ENCODE results near the gene MYADML2.

The MYADML2 gene

GRCh38 chr17:81904600-81905423 is 42.2 kb downstream of the MYADML2 start:
- H3K4me1 ChIP-seq (ENCODE audit: control insufficient read depth, insufficient read depth, low read length) = peaks cover 12% of the 10 kb centered on the region
- peaks cover 0 to 8% of the 10 kb centered on the region in 2 donors for H3K36me3 ChIP-seq (ENCODE audit: control insufficient read depth in 2 of 2, insufficient read depth in 2 of 2, low read length in 2 of 2)
- H3K27me3 ChIP-seq (ENCODE audit: control insufficient read depth in 1 of 2, insufficient read depth in 2 of 2, low read length in 2 of 2) = peaks cover 5 to 19% of the 10 kb centered on the region in 2 donors
- no peak overlapping the region for H3K27ac ChIP-seq (ENCODE audit: low read length)
- no peaks in the 10 kb centered on the region for H3K9me3 ChIP-seq (ENCODE audit: control insufficient read depth in 2 of 2, low read length in 2 of 2)
- no peak overlapping the region for H3K9ac ChIP-seq (ENCODE audit: low read length in 2 of 2)
- H3K4me3 ChIP-seq (ENCODE audit: low read length in 2 of 2) = no peak overlapping the region

- Histone ChIP-seq H3K9me3 (ENCODE audit: control insufficient read depth in 2 of 2, low read length in 2 of 2) (no peaks in the 10 kb centered on the region), H3K36me3 (ENCODE audit: control insufficient read depth in 2 of 2, insufficient read depth in 2 of 2, low read length in 2 of 2) (peaks cover 3 to 11% of the 10 kb centered on the region in 2 donors), H3K27me3 (ENCODE audit: control insufficient read depth in 1 of 2, insufficient read depth in 2 of 2, low read length in 2 of 2) (peaks cover 5 to 19% of the 10 kb centered on the region in 2 donors), H3K4me3 (ENCODE audit: low read length in 2 of 2) (no peak overlapping the region), H3K9ac (ENCODE audit: low read length in 2 of 2) (no peak overlapping the region), H3K27ac (ENCODE audit: low read length) (no peak overlapping the region), H3K4me1 (ENCODE audit: control insufficient read depth, insufficient read depth, low read length) (peaks cover 12% of the 10 kb centered on the region)
Measured at GRCh38 chr17:81903896-81904599, 43.0 kb downstream of the MYADML2 start.

GRCh38 chr17:81903415-81903831 is 43.6 kb downstream of the MYADML2 start:
- no peak overlapping the region for H3K9ac ChIP-seq (ENCODE audit: low read length in 2 of 2)
- peaks cover 4 to 13% of the 10 kb centered on the region in 2 donors for H3K36me3 ChIP-seq (ENCODE audit: control insufficient read depth in 2 of 2, insufficient read depth in 2 of 2, low read length in 2 of 2)

GRCh38 chr17:81902653-81903414 is 44.2 kb downstream of the MYADML2 start:
- H3K9ac ChIP-seq (ENCODE audit: low read length in 2 of 2) = no peak overlapping the region
- H3K4me3 ChIP-seq (ENCODE audit: low read length in 2 of 2) = peak overlapping the region in 1 of 2 donors; percentile 55
- peaks cover 7 to 19% of the 10 kb centered on the region in 2 donors for H3K36me3 ChIP-seq (ENCODE audit: control insufficient read depth in 2 of 2, insufficient read depth in 2 of 2, low read length in 2 of 2)
- H3K9me3 ChIP-seq (ENCODE audit: control insufficient read depth in 2 of 2, low read length in 2 of 2) = no peaks in the 10 kb centered on the region
- peaks cover 5 to 19% of the 10 kb centered on the region in 2 donors for H3K27me3 ChIP-seq (ENCODE audit: control insufficient read depth in 1 of 2, insufficient read depth in 2 of 2, low read length in 2 of 2)
- no peak overlapping the region for H3K27ac ChIP-seq (ENCODE audit: low read length)
- peaks cover 12% of the 10 kb centered on the region for H3K4me1 ChIP-seq (ENCODE audit: control insufficient read depth, insufficient read depth, low read length)

More at GRCh38 chr17:81903415-81903831, 43.6 kb downstream of the MYADML2 start:
- no peak overlapping the region for H3K4me3 ChIP-seq (ENCODE audit: low read length in 2 of 2)
- peaks cover 5 to 19% of the 10 kb centered on the region in 2 donors for H3K27me3 ChIP-seq (ENCODE audit: control insufficient read depth in 1 of 2, insufficient read depth in 2 of 2, low read length in 2 of 2)
- H3K4me1 ChIP-seq (ENCODE audit: control insufficient read depth, insufficient read depth, low read length) = peaks cover 12% of the 10 kb centered on the region
- no peaks in the 10 kb centered on the region for H3K9me3 ChIP-seq (ENCODE audit: control insufficient read depth in 2 of 2, low read length in 2 of 2)
- H3K27ac ChIP-seq (ENCODE audit: low read length) = no peak overlapping the region

- no peak within 1 kb of the TSS for H3K9ac ChIP-seq (ENCODE audit: low read length in 2 of 2)
- H3K4me1 ChIP-seq (ENCODE audit: control insufficient read depth, insufficient read depth, low read length) = peaks cover 12% of the 10 kb centered on the region
- no peaks in the 10 kb centered on the region for H3K9me3 ChIP-seq (ENCODE audit: control insufficient read depth in 2 of 2, low read length in 2 of 2)
- peaks cover 7 to 19% of the 10 kb centered on the region in 2 donors for H3K36me3 ChIP-seq (ENCODE audit: control insufficient read depth in 2 of 2, insufficient read depth in 2 of 2, low read length in 2 of 2)
- peak within 1 kb of the TSS in 1 of 2 donors; percentile 55 for H3K4me3 ChIP-seq (ENCODE audit: low read length in 2 of 2)
- peaks cover 5 to 19% of the 10 kb centered on the region in 2 donors for H3K27me3 ChIP-seq (ENCODE audit: control insufficient read depth in 1 of 2, insufficient read depth in 2 of 2, low read length in 2 of 2)
- no peak within 1 kb of the TSS for H3K27ac ChIP-seq (ENCODE audit: low read length)
Measured at GRCh38 chr17:81902023-81902652, 44.9 kb downstream of the MYADML2 start, which contains the start of gene NPB. NPB (plus strand) TSS chr17:81902238; CDS start chr17:81902278, 40 bp downstream.

- peaks cover 7 to 23% of the 10 kb centered on the region in 2 donors for H3K36me3 ChIP-seq (ENCODE audit: control insufficient read depth in 2 of 2, insufficient read depth in 2 of 2, low read length in 2 of 2)
- H3K27me3 ChIP-seq (ENCODE audit: control insufficient read depth in 1 of 2, insufficient read depth in 2 of 2, low read length in 2 of 2) = peaks cover 5 to 19% of the 10 kb centered on the region in 2 donors
- peaks cover 12% of the 10 kb centered on the region for H3K4me1 ChIP-seq (ENCODE audit: control insufficient read depth, insufficient read depth, low read length)
- H3K27ac ChIP-seq (ENCODE audit: low read length) = no peak overlapping the region
- no peaks in the 10 kb centered on the region for H3K9me3 ChIP-seq (ENCODE audit: control insufficient read depth in 2 of 2, low read length in 2 of 2)
- peak overlapping the region in 1 of 2 donors; percentile 55 for H3K4me3 ChIP-seq (ENCODE audit: low read length in 2 of 2)
- H3K9ac ChIP-seq (ENCODE audit: low read length in 2 of 2) = no peak overlapping the region
Measured at GRCh38 chr17:81901167-81902022, 45.6 kb downstream of the MYADML2 start.

- peaks cover 5 to 19% of the 10 kb centered on the region in 2 donors for H3K27me3 ChIP-seq (ENCODE audit: control insufficient read depth in 1 of 2, insufficient read depth in 2 of 2, low read length in 2 of 2)
- H3K9me3 ChIP-seq (ENCODE audit: control insufficient read depth in 2 of 2, low read length in 2 of 2) = no peaks in the 10 kb centered on the region
- H3K36me3 ChIP-seq (ENCODE audit: control insufficient read depth in 2 of 2, insufficient read depth in 2 of 2, low read length in 2 of 2) = peaks cover 9 to 29% of the 10 kb centered on the region in 2 donors
- H3K4me3 ChIP-seq (ENCODE audit: low read length in 2 of 2) = no peak overlapping the region
- no peak overlapping the region for H3K27ac ChIP-seq (ENCODE audit: low read length)
- H3K9ac ChIP-seq (ENCODE audit: low read length in 2 of 2) = no peak overlapping the region
- H3K4me1 ChIP-seq (ENCODE audit: control insufficient read depth, insufficient read depth, low read length) = peaks cover 12% of the 10 kb centered on the region
Measured at GRCh38 chr17:81900181-81900820, 46.7 kb downstream of the MYADML2 start.

- Histone ChIP-seq H3K9me3 (ENCODE audit: control insufficient read depth in 2 of 2, low read length in 2 of 2) (no peaks in the 10 kb centered on the region), H3K4me1 (ENCODE audit: control insufficient read depth, insufficient read depth, low read length) (peaks cover 12% of the 10 kb centered on the region), H3K27ac (ENCODE audit: low read length) (no peak overlapping the region), H3K9ac (ENCODE audit: low read length in 2 of 2) (no peak overlapping the region), H3K27me3 (ENCODE audit: control insufficient read depth in 1 of 2, insufficient read depth in 2 of 2, low read length in 2 of 2) (peaks cover 5 to 19% of the 10 kb centered on the region in 2 donors), H3K4me3 (ENCODE audit: low read length in 2 of 2) (no peak overlapping the region), H3K36me3 (ENCODE audit: control insufficient read depth in 2 of 2, insufficient read depth in 2 of 2, low read length in 2 of 2) (peaks cover 9 to 29% of the 10 kb centered on the region in 2 donors)
Measured at GRCh38 chr17:81899514-81900166, 47.4 kb downstream of the MYADML2 start.

- Histone ChIP-seq H3K9ac (ENCODE audit: low read length in 2 of 2) (no peak overlapping the region), H3K27ac (ENCODE audit: low read length) (no peak overlapping the region), H3K27me3 (ENCODE audit: control insufficient read depth in 1 of 2, insufficient read depth in 2 of 2, low read length in 2 of 2) (peaks cover 5 to 19% of the 10 kb centered on the region in 2 donors), H3K4me1 (ENCODE audit: control insufficient read depth, insufficient read depth, low read length) (peaks cover 12% of the 10 kb centered on the region), H3K4me3 (ENCODE audit: low read length in 2 of 2) (no peak overlapping the region), H3K36me3 (ENCODE audit: control insufficient read depth in 2 of 2, insufficient read depth in 2 of 2, low read length in 2 of 2) (peaks cover 9 to 33% of the 10 kb centered on the region in 2 donors), H3K9me3 (ENCODE audit: control insufficient read depth in 2 of 2, low read length in 2 of 2) (no peaks in the 10 kb centered on the region)
Measured at GRCh38 chr17:81898885-81899284, 48.1 kb downstream of the MYADML2 start.
